Measurements from ENCODE around the gene SLC16A2. TPM values are rescaled to one million over a fixed set of nuclear protein-coding genes. Genes with fewer than 3 reads are reported as not detected.

The SLC16A2 gene
- total and polyA plus RNA-seq, 10 of the 15 experiments (the other 5 are each of a cell fraction or from before 2014, with no cell fraction given) = 0.08 to 0.13 TPM; not detected in 8

- peak overlapping the region; percentile 82 for H3K4me2 ChIP-seq (ENCODE audit: control insufficient read depth, insufficient read depth)
- FAIRE-seq (no peak), DNase-seq (ENCODE audit: low read depth, low spot score) (peak; percentile 35), ATAC-seq (peak; percentile 98)
- no peaks in the 10 kb centered on the region for H3K4me1 ChIP-seq (ENCODE audit: control insufficient read depth, insufficient read depth, low read length)
- H2AFZ ChIP-seq (ENCODE audit: control insufficient read depth, low read depth, low read length) = peak overlapping the region; percentile 66
- H3K27me3 ChIP-seq (replicated peaks in 1 of 2; ENCODE audit: control insufficient read depth in 2 of 2, insufficient read depth in 2 of 2, low read length in 1 of 2) = no peaks in the 10 kb centered on the region
- no peak overlapping the region for H3K4me3 ChIP-seq
- H3K9me3 ChIP-seq (replicated peaks; ENCODE audit: control insufficient read depth, insufficient read depth, low read length) = no peaks in the 10 kb centered on the region; the same call in 2 of the 3 replicates
- no peak overlapping the region for H3K27ac ChIP-seq (ENCODE audit: control insufficient read depth, insufficient read depth)
- intact Hi-C loops (cut with micrococcal nuclease; ENCODE audit: unreplicated experiment) = loop anchor here (1.0 to 5.0 kb wide), 5 partner anchors 57 to 1052 kb away; no protein-coding TSS in a partner anchor
- ChIA-PET POLR2A (no interaction called here), CTCF (interaction anchor here (0.6 to 1.9 kb wide), 3 partner anchors 136 to 168 kb away, joined by 3 to 8 read pairs (median 3); no protein-coding TSS in a partner anchor), RAD21 (ENCODE audit: unreplicated experiment) (interaction anchor here (1.0 kb wide), 1 partner anchor 205 kb away, joined by 3 read pairs; no protein-coding TSS in a partner anchor), SMC1A (ENCODE audit: uncharacterized antibody, unreplicated experiment) (interaction anchor here (0.6 to 1.4 kb wide), 3 partner anchors 16 to 1164 kb away, joined by 3 to 4 read pairs (median 3); no protein-coding TSS in a partner anchor)
- 33% methylated on average over 21 of the region's 24 CpGs for WGBS (ENCODE audit: insufficient coverage, insufficient replicate concordance, low lambda C conversion rate, missing lambda C conversion rate)
- in situ Hi-C loops (cut with MboI) = no loop called here
- H3K79me2 ChIP-seq (ENCODE audit: control insufficient read depth, insufficient read depth, low read length) = no peaks in the 10 kb centered on the region
- H3K9ac ChIP-seq (ENCODE audit: control insufficient read depth, insufficient read depth, low read length) = no peak overlapping the region
- BruUV-seq (replicated peaks) = no TSS peak
- H4K20me1 ChIP-seq (ENCODE audit: control insufficient read depth, insufficient read depth) = no peaks in the 10 kb centered on the region
- no peaks in the 10 kb centered on the region for H3K36me3 ChIP-seq (ENCODE audit: control insufficient read depth in 2 of 2, insufficient read depth in 2 of 2, low read length in 1 of 2)
- peak in 1 of 2 experiments; percentile 45; a peak in 1 of 4 replicates for TF ChIP-seq IKZF2 (IDR thresholded peaks at IDR 0.05)
- peak; percentile 91 for TF ChIP-seq ZNF592 (IDR thresholded peaks at IDR 0.05)
- TF ChIP-seq, protein P1, sequence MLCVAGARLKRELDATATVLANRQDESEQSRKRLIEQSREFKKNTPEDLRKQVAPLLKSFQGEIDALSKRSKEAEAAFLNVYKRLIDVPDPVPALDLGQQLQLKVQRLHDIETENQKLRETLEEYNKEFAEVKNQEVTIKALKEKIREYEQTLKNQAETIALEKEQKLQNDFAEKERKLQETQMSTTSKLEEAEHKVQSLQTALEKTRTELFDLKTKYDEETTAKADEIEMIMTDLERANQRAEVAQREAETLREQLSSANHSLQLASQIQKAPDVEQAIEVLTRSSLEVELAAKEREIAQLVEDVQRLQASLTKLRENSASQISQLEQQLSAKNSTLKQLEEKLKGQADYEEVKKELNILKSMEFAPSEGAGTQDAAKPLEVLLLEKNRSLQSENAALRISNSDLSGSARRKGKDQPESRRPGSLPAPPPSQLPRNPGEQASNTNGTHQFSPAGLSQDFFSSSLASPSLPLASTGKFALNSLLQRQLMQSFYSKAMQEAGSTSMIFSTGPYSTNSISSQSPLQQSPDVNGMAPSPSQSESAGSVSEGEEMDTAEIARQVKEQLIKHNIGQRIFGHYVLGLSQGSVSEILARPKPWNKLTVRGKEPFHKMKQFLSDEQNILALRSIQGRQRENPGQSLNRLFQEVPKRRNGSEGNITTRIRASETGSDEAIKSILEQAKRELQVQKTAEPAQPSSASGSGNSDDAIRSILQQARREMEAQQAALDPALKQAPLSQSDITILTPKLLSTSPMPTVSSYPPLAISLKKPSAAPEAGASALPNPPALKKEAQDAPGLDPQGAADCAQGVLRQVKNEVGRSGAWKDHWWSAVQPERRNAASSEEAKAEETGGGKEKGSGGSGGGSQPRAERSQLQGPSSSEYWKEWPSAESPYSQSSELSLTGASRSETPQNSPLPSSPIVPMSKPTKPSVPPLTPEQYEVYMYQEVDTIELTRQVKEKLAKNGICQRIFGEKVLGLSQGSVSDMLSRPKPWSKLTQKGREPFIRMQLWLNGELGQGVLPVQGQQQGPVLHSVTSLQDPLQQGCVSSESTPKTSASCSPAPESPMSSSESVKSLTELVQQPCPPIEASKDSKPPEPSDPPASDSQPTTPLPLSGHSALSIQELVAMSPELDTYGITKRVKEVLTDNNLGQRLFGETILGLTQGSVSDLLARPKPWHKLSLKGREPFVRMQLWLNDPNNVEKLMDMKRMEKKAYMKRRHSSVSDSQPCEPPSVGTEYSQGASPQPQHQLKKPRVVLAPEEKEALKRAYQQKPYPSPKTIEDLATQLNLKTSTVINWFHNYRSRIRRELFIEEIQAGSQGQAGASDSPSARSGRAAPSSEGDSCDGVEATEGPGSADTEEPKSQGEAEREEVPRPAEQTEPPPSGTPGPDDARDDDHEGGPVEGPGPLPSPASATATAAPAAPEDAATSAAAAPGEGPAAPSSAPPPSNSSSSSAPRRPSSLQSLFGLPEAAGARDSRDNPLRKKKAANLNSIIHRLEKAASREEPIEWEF (IDR thresholded peaks at IDR 0.05; ENCODE audit: insufficient replicate concordance, low read depth, low read length) = no peak
- 0 out of 2 replicates have a peak, but pooled peaks have one; percentile 26 for TF ChIP-seq SPI1 (IDR thresholded peaks at IDR 0.05; ENCODE audit: borderline replicate concordance, insufficient read depth, low read depth, low read length)
- TF ChIP-seq YY1 (IDR thresholded peaks at IDR 0.05; ENCODE audit: low read depth, low read length) = peak; percentile 84
- no peak for TF ChIP-seq E2F4 (IDR thresholded peaks at IDR 0.05; ENCODE audit: low read depth, low read length)
- 0 out of 2 replicates have a peak, but pooled peaks have one; percentile 30 for TF ChIP-seq FOXM1 (IDR thresholded peaks at IDR 0.05; ENCODE audit: low read depth, low read length)
- 0 out of 2 replicates have a peak, but pooled peaks have one; percentile 12 for TF ChIP-seq TCF12 (IDR thresholded peaks at IDR 0.05; ENCODE audit: low read depth, low read length)
- TF ChIP-seq LARP7 (IDR thresholded peaks at IDR 0.05) = 0 out of 2 replicates have a peak, but pooled peaks have one; percentile 56
- peak; percentile 57 for TF ChIP-seq IKZF1 (conservative IDR thresholded peaks at IDR 0.05)
- no peak for TF ChIP-seq JUND (IDR thresholded peaks at IDR 0.05; ENCODE audit: low read depth, low read length)
- TF ChIP-seq, protein P2, sequence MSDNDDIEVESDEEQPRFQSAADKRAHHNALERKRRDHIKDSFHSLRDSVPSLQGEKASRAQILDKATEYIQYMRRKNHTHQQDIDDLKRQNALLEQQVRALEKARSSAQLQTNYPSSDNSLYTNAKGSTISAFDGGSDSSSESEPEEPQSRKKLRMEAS (IDR thresholded peaks at IDR 0.05; ENCODE audit: low read depth, low read length) = no peak
- TF ChIP-seq JUNB (IDR thresholded peaks at IDR 0.05) = no peak
These were observed 129.1 kb downstream of the SLC16A2 start for GRCh38 chrX:74550295-74550802.
